CD4-positive, alpha-beta T cell treated with Interleukin-21 for 1 hour (primary cell): ENCODE data around the gene SPEM2.
A peak's percentile ranks its signal among the peaks of the same experiment; 100 is the strongest.

Experiments used
- DNase-seq: peaks from one replicate; pipeline ENCODE4 v3.0.0-alpha.2; 2020

Gene SPEM2

DNA sequence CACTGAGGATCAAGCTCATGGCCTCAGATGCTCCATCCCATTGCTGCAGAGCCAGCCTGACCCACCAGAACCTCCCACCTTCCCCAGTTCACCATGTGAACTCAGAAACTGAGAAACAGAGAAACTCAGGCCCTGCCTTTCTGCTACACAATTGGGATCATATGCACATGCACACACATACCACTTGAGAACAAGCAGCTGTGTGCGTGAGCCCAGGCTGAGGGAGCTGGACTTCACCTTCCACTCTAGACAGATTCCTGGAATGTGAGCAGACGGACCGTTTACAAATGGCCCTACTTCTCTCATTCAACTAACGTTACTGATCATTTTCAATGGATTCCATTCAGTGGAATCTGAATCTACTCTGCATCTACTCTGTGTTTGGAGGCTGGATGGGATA is 1.7 kb upstream of the SPEM2 start:
- no peak for DNase-seq

DNA sequence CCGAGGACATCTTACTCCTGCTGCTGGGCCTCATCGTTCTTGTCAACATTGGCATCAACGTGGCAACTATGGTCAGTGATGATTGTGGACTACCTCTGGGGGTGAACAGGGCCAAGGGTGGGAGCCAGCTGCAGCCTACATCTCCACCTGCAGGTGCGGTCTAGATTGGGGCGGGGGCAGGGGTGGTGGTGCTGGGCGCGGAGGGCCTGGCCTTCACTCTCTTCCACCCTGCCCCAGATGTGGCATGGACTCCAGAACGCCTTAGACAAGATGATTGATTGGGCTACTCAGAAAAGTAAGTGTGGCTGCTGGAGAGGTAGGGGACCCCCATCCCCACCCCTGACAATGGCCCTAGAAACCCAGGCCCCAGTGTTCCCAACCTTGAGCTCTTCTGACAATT is 340 bp downstream of the SPEM2 start:
- DNase-seq = no peak

DNA sequence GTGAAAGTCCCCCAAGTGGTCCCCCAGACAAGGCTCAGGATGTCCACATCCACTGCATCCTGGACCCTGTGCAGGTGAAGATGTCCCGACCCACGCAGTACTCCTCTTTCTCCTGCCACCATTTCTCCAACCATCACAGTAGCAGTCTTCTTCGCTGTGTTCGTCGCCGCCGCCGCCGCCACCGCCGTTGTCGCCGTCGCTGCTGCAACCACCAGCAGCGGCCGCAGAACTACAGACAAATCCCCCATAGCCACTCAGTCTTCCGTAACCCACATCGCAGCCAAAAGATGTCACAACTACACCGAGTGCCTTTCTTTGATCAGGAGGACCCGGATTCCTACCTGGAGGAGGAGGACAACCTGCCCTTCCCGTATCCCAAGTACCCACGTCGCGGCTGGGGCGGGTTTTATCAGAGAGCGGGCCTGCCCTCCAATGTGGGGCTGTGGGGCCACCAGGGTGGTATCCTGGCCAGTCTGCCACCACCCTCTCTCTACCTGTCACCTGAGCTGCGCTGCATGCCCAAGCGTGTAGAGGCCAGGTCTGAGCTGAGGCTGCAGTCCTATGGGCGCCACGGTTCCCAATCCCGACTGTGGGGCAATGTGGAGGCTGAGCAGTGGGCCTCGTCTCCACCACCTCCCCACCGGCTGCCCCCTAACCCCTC is 917 bp downstream of the SPEM2 start:
- no peak for DNase-seq

- DNase-seq = no peak
Measured at GRCh38 chr17:7426896-7427489, 1.6 kb downstream of the SPEM2 start.

DNA sequence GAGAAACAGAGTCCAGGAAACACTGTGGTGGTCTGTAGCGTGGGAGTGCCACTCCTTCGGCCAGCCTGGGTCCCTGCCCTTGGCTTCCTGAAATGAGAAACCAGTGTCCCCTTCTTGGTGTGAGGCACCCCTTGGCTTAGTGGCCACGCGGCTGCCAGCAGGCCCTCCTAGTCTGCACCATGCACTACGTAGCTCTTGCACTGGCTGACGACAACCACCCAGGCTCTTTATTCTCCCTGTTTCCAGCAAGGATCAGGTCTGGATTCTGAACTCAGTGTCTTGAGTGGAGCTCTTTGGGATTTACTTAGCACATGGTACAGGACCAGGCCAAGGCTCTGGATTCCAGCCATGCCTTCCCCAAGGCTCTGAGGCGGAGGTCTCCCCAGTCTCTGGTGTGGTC is 2.1 kb downstream of the SPEM2 start:
- DNase-seq = no peak

- no peak for DNase-seq
Measured at GRCh38 chr17:7428557-7428956, 3.1 kb downstream of the SPEM2 start, which contains the start of gene SPEM3. SPEM3 (plus strand) TSS chr17:7428857; CDS start chr17:7428903, 46 bp downstream.

GRCh38 chr17:7429722-7430121 is 4.3 kb downstream of the SPEM2 start:
- no peak for DNase-seq

DNA sequence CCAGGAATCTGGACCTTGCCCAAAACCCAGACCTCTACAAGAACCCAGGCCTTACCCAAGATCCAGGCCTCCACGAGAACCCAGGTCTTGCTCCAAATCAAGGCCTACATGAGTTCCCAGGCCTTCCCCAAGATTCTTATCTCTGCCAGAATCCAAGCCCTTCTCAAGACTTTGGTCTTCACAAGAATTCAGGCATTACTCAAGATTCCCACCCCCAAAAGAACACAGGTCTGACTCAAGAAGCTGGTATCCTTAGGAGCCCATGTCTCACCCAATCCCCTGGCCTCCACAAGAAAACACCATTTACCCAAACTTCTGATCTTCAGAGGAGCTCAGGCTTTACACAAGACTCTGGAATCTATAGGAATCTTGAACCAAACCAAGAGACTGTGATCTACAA is 5.8 kb downstream of the SPEM2 start:
- no peak for DNase-seq

DNA sequence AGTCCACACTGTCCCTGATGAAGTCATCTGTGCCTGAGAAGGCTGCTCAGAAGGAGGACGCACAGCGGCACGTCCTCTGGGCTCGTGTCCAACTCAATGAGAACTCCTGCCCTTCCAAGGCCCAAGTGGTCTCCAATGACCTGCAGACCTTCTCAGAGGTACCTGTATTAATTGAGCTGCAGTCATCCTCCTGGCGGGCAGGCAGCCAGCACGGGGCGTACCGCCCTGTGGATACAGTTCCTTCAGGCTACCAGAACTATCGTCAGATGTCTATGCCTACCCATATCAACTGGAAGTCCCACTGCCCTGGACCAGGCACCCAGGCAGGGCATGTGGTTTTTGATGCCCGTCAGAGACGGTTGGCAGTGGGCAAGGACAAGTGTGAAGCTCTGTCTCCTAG is 6.9 kb downstream of the SPEM2 start:
- DNase-seq = no peak

- no peak for DNase-seq
Measured at GRCh38 chr17:7435676-7436555, 10.5 kb downstream of the SPEM2 start.

GRCh38 chr17:7436556-7437368 is 11.3 kb downstream of the SPEM2 start:
- DNase-seq = peak; percentile 84

DNA sequence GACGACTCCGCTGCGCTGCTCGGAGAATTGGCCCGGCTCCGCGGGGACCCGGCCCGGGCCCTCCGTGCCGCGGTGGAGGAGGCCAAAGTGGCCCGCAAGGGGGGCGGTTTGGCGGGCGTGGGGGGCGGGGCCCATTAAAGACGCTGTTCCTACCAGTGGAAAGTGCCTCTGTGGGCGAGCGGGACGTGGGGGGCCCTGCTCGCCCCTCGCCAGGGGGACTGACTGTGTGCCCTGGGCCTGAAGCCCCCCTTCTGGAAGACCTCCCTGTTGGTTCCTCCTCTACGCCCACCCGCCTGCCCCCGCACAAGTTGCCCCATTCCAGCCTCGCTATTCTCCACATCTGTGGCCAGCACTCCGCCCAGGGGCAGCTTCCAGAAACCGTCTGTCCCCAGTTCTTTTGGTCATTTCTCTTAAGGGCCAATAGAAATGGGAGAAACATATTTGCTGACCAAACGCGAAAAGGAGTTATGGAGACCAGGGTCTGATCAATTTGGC is 12.0 kb downstream of the SPEM2 start:
- no peak for DNase-seq

DNA sequence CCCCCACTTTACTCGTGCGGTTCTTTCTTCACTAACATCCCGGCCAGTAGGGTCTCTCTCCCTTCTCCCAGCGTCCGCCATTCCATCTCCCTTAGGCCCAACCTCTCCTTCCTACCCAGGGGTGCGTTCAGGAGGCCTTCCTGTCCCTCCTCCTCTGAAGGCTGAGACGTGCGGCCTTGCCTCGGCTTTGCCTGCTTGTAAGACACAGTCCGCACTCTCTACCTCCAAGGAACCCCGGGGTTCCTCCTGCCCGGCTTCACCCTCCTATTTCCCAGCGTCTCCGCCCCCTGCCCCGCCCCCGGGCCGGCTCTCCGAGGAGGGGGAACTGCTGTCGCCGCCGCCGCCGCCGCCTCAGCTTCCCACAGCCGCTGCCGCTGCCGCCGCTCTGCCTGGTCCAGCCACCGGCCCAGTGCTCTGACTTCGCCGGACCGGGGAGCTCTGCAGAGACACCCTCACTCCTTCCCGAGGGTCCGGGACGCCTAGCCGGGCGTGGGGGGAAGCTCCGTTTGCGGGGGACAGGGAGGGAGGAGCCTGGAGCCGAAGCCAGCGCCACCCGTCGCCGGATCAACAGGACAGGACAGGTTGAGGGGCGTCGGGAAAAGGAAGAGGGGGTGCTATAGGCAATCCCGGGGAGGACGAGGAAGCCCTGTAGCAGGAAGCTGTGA is 12.7 kb downstream of the SPEM2 start:
- peak; percentile 49 for DNase-seq

DNA sequence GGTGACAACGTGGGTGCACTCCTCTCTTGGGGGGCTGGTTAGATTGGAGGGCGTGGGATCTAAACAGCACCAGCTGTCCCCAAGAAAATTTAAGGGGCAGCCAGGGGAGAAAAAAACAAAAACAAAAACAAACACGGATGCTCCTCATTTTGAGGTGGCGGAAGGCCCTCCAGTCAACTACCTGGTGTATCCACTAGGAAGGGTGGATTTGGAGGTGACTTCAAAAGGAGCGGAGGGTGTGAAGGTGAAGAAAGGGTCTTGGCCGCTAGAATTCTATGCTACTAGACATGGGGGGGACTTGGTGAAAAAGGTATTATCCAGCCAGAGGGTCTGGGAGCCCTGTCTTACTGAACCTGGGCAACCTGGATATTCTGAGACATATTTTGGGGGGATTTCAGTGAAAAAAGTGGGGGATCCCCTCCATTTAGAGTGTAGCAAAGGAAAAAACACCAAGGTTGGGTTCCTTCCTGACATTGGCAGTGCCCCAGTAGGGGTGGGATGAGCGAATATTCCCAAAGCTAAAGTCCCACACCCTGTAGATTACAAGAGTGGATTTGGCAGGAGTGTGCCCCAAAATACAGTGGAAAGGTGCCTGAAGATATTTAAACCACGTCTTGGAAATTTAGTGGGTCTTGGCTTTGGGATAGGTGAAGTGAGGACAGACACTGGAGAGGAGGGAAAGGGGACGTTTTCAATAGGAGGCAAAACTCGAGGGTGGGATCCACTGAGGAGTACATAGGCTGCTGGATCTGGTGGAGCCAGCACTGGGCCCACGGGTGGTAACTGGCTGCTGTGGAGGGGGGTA is 13.4 kb downstream of the SPEM2 start:
- DNase-seq = no peak

DNA sequence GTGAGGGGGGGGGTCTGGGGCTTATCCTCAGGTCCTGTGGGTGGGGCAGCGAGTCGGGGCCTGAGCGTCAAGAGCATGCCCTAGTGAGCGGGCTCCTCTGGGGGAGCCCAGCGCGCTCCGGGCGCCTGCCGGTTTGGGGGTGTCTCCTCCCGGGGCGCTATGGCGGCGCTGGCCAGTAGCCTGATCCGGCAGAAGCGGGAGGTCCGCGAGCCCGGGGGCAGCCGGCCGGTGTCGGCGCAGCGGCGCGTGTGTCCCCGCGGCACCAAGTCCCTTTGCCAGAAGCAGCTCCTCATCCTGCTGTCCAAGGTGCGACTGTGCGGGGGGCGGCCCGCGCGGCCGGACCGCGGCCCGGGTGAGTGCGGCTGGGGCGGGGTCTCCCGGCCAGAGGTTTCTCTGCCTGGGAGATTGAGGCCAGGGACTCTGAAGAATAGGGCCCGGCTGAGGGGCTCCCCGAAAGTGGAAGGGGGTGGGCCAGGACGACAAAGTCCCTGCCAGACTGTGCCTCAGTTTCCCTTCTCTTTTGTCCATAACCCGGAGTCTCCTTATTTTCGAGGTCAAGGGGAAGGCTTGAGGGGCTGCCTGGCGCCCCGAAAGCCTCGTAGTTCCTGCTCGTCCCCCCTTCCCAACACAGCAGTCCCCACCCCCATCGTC is 14.2 kb downstream of the SPEM2 start, which contains the start of gene FGF11:
Gene FGF11 (plus strand): TSS at position 51 of the 651 bp plus-strand sequence. CDS start 109 bp downstream, at position 160.
- DNase-seq = no peak

DNA sequence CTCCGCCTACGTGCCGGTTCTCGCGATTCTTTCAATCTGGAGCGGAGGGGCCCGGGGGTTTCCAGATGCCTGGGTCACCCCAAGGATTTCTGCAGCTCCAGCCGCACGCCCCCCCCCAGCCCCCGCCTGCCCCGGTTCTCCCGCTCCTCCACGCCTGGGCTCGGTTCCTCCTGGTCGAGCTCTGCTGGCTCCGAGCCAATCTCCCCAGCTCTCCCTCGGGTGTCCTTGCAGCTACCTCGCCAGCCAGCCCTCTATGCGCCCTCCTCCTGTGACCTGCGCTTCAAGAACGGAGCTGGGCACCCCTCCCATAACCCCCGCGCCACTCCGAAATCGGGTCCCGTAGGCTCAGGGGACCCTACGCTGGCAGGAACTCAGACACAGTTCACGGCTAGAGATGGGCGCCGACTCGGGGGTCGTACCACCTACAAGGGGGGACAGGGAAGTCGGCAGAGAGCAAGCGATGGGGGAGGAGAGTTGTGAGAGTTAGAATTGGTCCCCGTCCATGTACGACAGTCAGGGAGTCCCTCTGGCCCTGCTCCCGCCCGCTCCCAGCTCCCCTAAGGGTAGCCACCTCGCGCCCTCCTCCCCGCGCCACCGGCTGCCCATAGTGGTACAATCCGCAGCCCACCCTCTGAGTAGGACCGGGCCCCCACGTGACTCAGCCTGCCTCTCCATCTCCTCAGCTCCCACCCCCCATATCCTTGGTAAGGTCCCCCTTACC is 14.9 kb downstream of the SPEM2 start:
- peak; percentile 38 for DNase-seq

DNA sequence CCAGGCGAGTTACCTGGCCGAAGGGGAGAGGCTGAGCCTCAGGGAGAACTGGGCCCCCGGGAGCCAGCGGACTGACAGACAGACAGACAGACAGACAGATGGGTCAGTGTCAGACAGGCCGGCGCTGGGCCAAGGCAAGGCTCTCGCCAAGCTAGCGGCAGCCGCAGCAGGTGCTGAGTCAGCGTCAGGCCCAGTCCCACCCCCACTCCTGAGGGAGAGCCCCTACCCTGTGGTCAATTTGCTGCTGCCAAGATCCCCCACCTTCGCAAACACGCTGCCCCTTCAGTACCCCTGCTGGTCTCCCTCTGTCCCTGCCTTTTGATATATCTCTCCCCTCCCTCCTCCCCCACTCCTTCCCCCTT is 15.4 kb downstream of the SPEM2 start:
- no peak for DNase-seq

DNA sequence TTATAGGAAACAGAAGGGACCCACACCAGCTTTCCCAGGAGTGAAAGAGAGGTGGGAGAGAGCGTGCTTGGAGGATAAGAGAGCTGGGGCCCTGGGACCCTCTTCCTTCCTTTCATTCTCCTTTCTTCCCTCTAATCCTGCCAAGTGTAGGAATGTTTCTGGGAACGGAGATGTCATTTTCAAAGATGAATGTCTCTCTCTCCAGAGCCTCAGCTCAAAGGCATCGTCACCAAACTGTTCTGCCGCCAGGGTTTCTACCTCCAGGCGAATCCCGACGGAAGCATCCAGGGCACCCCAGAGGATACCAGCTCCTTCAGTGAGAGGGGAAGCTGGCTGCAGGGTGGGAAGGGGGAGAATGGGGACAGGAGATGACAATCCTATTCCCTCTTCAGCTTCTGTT is 15.8 kb downstream of the SPEM2 start:
- DNase-seq = no peak

DNA sequence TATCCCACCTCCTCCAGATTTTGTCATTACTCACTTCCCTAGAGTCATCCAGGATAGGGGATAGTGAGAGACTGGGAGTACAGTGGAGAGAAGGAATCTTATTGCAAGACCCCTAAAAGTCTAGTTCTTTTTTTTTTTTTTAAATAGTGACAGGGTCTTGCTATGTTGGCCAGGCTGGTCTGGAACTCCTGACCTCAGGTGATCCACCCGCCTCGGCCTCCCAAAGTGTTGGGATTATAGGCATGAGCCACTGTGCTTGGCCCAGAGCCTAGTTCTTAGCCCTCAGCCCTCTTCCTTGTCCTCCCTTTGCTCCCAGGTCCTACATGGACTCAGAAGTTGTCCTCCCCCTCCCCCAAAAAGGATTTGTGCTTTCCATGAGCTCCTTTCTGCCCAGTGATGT is 16.7 kb downstream of the SPEM2 start:
- DNase-seq = no peak
